Nephron (organoid): ENCODE data around the gene LRFN2.

Experiments
- H3K27ac Mint-ChIP-seq, 3 experiments: 2 replicates each; pipeline ENCODE4 v1.8.0; 2020; ENCODE audit warnings: mixed read lengths in 3 of 3, mild to moderate bottlenecking in 2 of 3, moderate library complexity in 1 of 3
- H3K27me3 Mint-ChIP-seq: 2 replicates; pipeline ENCODE4 v1.8.0; 2021; ENCODE audit warnings: low read depth, mild to moderate bottlenecking, moderate library complexity, mixed read lengths
- H3K36me3 Mint-ChIP-seq: 2 replicates; pipeline ENCODE4 v1.8.0; 2020; ENCODE audit warnings: low read depth, mixed read lengths
- H3K4me1 Mint-ChIP-seq: 2 replicates; pipeline ENCODE4 v1.8.0; 2020; ENCODE audit warnings: mixed read lengths
- H3K4me3 Mint-ChIP-seq, 3 experiments: 2 replicates each; pipeline ENCODE4 v1.8.0; 2020; ENCODE audit warnings: mild to moderate bottlenecking in 3 of 3, mixed read lengths in 3 of 3, moderate library complexity in 2 of 3
- H3K9me3 Mint-ChIP-seq: 2 replicates; pipeline ENCODE4 v1.8.0; 2020; ENCODE audit warnings: mixed read lengths
- TF ChIP-seq, protein P1 (sequence below), 3 experiments: fragments of 200-600 bp; sonication (generic); IDR thresholded peaks; one replicate each; pipeline ENCODE4 v1.5.0; 2021; ENCODE audit warnings: antibody characterized with exemption in 3 of 3; ENCODE audit not compliant: unreplicated experiment in 3 of 3

Gene LRFN2

GRCh38 chr6:40399888-40400457 lies 187.2 kb downstream of the LRFN2 start:
- no peaks in the 10 kb centered on the region for H3K36me3 Mint-ChIP-seq
- H3K4me3 Mint-ChIP-seq, result no peak overlapping the region
- peak overlapping the region in 1 of 3 experiments; percentile 5 for H3K27ac Mint-ChIP-seq
- H3K9me3 Mint-ChIP-seq, result no peaks in the 10 kb centered on the region
- peaks cover 27% of the 10 kb centered on the region for H3K27me3 Mint-ChIP-seq
- TF ChIP-seq, protein P1, sequence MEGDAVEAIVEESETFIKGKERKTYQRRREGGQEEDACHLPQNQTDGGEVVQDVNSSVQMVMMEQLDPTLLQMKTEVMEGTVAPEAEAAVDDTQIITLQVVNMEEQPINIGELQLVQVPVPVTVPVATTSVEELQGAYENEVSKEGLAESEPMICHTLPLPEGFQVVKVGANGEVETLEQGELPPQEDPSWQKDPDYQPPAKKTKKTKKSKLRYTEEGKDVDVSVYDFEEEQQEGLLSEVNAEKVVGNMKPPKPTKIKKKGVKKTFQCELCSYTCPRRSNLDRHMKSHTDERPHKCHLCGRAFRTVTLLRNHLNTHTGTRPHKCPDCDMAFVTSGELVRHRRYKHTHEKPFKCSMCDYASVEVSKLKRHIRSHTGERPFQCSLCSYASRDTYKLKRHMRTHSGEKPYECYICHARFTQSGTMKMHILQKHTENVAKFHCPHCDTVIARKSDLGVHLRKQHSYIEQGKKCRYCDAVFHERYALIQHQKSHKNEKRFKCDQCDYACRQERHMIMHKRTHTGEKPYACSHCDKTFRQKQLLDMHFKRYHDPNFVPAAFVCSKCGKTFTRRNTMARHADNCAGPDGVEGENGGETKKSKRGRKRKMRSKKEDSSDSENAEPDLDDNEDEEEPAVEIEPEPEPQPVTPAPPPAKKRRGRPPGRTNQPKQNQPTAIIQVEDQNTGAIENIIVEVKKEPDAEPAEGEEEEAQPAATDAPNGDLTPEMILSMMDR (IDR thresholded peaks at IDR 0.05; ENCODE audit: unreplicated experiment in 3 of 3), result no peak
- peaks cover 11% of the 10 kb centered on the region for H3K4me1 Mint-ChIP-seq

DNA sequence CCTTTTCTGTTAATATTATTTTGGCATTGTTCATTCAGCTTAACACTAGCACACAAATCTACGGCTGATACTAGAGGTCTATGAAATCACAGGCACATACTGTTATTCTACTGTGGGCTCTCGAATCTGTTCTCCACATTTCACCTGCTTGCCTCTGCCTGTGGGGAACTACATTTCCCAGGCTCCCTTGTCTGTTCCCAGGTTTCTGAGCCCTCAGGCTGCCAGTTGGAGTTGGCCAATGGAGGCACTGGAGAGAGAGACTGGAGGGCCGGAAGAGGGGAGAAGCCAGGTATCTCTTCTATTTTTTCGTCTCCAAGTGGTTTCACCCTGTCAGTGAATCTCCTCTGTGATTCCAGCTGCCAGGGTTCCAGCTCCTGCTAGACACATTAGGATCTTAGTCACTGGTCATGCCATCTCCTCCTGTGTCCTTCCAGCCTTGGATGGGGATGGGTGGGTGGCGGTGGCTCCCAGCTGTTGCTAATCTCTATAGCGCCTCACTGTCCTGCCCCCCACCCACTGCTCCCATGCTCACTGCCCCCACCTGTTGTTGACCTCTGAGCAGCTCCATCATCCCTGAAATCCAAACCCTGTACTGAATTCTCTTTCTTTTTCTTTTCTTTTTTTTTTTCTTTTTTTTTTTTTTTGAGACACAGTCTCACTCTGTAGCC lies 188.2 kb downstream of the LRFN2 start:
- Mint-ChIP-seq H3K9me3 (no peaks in the 10 kb centered on the region), H3K27me3 (peaks cover 27% of the 10 kb centered on the region), H3K4me1 (peaks cover 11% of the 10 kb centered on the region), H3K27ac (peak overlapping the region in 1 of 3 experiments; percentile 10), H3K4me3 (no peak overlapping the region), H3K36me3 (no peaks in the 10 kb centered on the region)
- TF ChIP-seq, protein P1 (IDR thresholded peaks at IDR 0.05; ENCODE audit: unreplicated experiment in 3 of 3), result no peak

GRCh38 chr6:40398034-40398691 lies 189.0 kb downstream of the LRFN2 start:
- peaks cover 11% of the 10 kb centered on the region for H3K4me1 Mint-ChIP-seq
- TF ChIP-seq, protein P1 (IDR thresholded peaks at IDR 0.05; ENCODE audit: unreplicated experiment in 3 of 3), result no peak
- no peak overlapping the region for H3K27ac Mint-ChIP-seq
- no peaks in the 10 kb centered on the region for H3K9me3 Mint-ChIP-seq
- H3K36me3 Mint-ChIP-seq, result no peaks in the 10 kb centered on the region
- no peak overlapping the region for H3K4me3 Mint-ChIP-seq
- H3K27me3 Mint-ChIP-seq, result peaks cover 29% of the 10 kb centered on the region

DNA sequence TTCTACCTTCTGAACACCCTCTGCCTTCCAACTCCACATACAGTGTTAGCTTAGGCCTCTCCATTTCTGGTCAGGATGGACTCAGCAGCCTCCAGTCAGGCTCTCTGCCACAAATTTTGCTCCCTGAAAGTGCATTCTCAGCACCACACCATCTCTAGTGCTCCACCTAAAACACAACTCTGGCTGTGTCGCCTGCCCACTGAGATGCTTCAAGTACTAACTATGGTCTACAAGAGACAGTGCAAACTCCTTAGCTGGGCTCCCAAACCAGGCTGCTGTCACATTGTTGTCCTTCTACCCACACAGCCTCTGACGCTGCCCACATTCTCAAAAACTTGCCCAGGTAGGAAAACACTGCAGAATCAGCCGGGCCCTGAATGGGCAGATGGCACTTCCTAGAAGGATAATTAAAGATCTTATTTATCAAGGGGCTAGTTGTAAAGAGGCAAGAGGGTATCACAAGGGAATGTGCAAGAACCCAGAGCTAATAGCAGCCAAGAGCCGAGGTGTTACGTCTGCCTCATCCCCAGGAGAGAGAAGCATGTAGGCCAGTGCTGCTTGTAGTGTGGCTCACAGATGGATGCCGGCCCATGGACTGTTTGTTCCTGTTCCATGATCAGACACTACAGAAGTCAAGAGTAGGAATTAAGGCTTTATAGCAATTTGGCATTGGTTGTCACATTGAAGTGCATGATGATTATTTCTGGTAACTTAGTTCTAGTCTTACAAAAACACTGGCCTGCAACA lies 189.7 kb downstream of the LRFN2 start:
- H3K4me3 Mint-ChIP-seq, result no peak overlapping the region
- TF ChIP-seq, protein P1 (IDR thresholded peaks at IDR 0.05; ENCODE audit: unreplicated experiment in 3 of 3), result no peak
- peaks cover 28% of the 10 kb centered on the region for H3K27me3 Mint-ChIP-seq
- H3K9me3 Mint-ChIP-seq, result no peaks in the 10 kb centered on the region
- H3K4me1 Mint-ChIP-seq, result peaks cover 11% of the 10 kb centered on the region
- H3K27ac Mint-ChIP-seq, result no peak overlapping the region
- no peaks in the 10 kb centered on the region for H3K36me3 Mint-ChIP-seq

GRCh38 chr6:40395698-40396076 lies 191.5 kb downstream of the LRFN2 start:
- TF ChIP-seq, protein P1 (IDR thresholded peaks at IDR 0.05; ENCODE audit: unreplicated experiment in 3 of 3), result no peak
- Mint-ChIP-seq H3K27me3 (peaks cover 27% of the 10 kb centered on the region), H3K9me3 (no peaks in the 10 kb centered on the region), H3K36me3 (no peaks in the 10 kb centered on the region), H3K4me3 (no peak overlapping the region), H3K4me1 (peaks cover 11% of the 10 kb centered on the region), H3K27ac (no peak overlapping the region)
